ELF-1 (cell line): Measurements from ENCODE around the gene FN1.
"Not testable (repeated sequence)": the region's sequence is repeated elsewhere in the genome, so short reads cannot be mapped to it uniquely, and the experiment has no call there.

Source experiments
- DNase-seq: peaks from one replicate; pipeline ENCODE4 v3.0.0-alpha.2; 2016; ENCODE audit warnings: low read depth, low spot score

FN1 gene

DNA sequence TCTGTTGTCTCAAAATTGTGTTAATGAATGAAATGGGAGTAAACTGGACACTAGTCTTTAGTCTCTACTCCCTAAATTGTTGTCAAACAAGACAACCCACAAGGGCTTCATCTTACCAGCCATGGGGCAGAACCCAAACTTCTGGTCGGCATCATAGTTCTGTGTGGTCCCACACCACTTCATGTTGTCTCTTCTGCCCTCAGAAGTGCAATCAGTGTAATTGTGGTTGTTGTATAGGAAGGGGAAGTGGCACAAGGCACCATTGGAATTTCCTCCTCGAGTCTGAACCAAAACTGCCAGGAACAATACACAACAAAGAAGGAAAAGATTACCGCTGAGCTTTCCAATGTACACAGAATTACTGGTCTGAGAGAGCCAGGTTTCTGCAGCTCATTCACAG, 12.6 kb downstream of the FN1 start:
- no peak for DNase-seq

DNA sequence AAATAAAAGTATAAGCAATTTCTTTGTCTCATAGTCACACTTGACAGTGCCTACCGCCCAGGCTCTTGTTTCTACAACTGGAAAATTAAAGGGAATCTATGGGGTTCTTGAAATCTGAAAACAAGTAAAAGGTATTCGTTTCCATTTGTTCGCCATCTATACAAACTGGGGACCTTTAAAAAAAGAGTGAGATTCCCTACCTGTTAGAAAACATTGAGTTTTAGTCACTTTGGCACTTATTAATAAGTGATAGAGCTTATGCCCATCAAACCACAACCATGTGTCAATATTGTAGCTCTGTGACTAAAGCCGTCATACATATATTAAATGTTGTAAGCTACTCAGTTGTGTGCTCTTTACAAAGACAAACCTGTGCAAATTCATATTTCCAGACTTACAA, 13.2 kb downstream of the FN1 start:
- no peak for DNase-seq

DNA sequence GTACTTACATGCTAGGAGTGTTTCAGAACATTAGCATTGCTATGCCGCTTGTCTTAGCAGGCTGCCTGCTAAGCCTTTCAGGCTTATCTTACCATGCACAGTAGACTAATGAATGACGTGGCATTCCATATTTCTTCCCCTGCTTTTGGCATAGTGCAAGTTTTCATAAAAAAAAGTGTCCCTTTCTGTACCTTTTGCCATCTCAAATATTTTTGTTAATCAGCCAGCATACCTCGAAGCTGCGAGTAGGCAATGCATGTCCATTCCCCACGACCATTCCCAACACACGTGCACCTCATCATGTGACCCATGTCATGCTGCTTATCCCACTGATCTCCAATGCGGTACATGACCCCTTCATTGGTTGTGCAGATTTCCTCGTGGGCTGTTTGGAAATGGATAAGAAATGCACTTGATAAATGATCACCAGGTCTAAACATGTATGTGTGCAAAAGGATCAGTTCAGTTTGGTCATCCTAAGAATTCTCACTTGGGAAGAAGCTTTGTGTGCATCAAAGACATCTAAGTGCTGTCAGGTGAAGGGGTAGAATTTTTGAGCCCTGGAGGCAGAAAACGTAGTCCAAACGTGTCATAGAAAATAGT, 13.9 kb downstream of the FN1 start:
- no peak for DNase-seq

DNA sequence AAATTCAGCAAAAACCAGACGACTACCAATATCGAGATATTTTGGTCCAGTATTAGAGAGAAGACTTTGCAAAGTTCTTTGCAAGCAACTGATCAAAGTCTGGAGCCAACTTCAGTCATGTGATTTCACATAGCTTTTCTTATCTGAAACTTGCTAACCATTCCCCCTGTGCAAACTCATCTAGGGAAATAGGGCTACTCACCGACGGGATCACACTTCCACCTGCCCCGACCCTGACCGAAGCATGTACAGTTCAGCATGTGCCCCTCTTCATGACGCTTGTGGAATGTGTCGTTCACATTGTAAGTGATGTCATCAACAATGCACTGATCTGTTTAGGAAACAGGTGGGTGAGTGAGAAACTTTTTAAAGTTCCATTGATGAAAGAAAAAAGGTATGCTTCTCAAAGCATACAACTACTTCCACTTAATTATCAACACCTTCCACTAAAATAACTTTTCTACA, 15.4 kb downstream of the FN1 start:
- no peak for DNase-seq

DNA sequence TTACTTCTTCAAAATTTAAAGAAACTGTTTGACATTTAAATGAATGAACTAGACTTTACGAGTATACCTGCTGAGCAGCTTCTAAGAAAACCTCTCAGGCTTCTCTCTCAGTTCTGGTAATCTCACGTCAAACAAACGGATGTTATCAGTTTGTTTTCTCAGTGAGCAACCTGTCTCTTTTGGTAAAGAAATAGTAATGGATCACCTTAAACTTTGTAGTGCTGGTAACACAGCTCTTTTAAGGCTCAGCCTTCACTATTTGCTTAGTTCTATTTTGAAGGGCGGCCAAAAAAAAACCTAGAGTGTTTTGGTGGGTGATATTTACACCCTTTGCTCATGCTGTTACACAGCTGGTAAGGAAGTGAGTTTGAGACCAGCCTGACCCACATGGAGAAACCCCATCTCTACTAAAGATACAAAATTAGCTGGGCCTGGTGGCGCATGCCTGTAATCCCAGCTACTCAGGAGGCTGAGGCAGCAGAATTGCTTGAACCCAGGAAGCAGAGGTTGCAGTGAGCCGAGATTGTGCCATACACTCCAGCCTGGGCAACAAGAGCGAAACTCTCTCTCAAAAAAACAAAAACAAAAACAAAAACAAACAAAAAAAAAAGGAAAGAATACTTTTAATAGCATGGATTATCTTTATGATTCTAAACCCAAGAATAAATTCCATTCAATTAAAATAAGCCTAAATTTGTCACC, 15.9 kb downstream of the FN1 start:
- DNase-seq = no peak

DNA sequence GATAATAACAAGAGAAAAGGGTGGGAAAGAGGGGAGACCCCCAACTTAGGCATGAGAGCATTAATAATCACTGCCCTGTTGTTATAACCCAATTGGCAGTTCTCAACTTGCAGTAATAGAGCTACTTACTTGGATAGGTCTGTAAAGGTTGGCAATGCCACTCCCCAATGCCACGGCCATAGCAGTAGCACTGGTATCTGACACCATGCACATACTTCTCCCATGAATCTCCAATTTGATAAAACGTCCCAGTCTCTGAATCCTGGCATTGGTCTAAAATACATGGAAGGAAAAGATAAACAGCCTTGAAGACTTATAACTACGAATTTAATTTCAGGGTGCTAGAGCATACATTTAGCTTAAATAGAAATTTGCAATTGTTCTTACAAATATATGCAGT, 16.8 kb downstream of the FN1 start:
- no peak for DNase-seq

DNA sequence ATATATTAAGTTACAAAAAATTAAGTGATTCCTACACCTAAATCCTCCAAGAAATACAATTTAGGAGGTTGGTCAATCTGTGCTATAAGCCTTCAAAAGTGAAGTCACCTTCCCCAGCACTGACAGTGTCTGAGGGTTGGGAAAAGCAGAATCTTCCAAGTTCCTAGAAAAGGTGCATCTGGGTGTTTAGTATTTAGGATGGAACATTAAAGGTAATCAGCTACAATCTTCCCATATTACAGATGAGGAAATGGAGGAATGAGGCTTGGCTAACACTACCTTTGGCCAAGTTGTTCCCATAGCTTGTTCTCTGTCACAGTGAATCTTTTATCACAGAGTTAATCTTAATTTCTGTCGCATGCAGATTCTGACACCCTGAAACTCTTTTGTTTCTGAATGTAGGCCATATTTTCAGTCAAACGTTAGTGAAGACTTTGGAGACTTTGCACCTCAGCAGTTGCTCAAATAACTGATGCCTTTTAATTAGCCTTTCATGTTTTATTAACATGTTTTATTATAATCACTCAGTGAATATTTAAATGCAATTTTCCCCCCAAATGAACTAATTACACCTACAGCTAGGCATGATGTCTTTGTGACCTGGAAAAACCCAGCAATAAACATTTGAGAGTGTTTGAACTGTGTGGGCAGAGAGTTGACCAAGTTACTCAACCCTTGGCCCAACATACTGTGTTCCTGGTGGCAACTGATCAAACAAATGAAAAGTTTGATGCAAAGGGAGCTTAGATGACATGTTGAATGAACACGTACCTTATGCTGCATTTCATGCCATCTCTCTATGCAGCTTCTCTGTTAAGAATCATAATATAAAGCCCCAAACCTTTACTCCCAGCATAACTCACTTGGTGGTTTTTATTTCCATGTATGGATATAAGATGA, 17.6 kb downstream of the FN1 start:
- no peak for DNase-seq

DNA sequence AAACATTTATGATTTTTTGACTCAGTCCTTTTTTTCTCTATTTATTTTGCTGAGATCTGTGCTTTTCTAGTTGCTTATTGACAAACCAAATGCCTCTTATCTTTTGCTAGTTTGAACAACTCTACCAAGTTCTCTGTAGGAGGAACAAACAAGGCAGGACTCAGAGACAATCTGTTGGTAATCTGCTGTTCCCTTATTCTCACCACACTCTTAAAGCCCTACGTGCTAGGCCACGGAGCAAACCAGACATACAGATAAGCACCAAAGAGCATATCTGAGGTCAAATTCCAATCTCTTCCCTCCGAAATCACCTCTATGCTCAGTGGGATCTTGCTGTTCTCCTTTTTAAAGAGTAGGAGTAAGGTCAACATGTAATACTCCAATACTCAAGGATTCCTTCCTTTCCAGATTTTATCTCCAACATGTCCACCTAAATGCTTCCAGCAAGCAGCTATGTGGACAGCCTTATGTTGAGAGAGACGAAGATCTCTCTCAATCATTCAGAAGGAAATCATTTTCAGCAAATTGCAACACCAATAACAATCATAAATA, 18.4 kb downstream of the FN1 start:
- no peak for DNase-seq

DNA sequence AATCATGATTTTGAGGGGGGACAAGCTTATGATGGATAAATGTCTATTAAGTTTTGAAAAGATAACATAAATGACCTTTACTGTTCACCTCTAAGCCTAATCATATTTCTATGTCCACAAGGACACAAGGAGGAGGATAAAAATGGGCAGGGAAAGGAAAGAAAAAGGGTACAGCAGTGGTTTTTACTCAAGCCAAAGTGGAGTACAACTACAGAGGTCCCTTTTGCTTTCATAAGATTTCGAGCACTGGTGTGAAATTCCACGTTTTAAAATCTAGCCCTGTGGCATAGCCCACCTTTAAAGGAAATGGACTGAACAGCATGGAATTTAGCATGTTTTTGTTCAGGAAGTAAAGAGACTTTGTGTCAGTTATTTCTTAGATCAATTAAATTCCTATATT, 19.2 kb downstream of the FN1 start:
- DNase-seq = no peak

DNA sequence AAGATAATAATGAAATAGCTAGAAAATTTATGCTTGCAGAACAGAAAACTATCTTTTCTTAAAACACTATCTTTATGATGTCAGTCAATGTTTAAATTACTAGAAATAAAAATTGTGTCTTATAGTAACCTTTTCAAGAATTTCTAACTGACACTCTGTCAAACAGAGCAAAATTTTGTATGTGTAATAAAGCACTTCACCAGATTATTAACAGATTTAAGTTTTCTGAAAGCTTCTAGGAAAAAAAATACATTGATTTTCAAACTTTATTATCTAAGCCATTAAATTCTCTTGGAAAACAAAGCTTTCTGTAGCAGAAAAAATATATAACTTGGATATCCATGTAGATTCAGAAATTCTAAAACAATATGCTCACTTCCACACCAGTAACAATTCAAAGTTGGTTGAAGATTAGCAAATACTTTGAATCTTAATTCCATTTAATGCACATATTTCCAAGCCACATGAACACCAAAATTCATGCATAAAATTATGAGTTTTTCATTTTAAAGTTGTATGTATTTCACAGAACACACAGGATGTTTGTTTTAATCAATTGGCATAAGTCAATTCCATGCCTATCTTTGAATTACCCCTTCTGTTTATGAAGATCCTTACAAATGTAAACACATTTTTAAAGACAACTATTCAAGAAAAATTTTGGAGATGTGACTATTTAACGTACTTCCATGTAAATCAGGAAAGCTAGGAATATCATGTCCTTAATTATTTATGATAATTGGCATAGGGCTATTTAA, 19.9 kb downstream of the FN1 start:
- DNase-seq = no peak

DNA sequence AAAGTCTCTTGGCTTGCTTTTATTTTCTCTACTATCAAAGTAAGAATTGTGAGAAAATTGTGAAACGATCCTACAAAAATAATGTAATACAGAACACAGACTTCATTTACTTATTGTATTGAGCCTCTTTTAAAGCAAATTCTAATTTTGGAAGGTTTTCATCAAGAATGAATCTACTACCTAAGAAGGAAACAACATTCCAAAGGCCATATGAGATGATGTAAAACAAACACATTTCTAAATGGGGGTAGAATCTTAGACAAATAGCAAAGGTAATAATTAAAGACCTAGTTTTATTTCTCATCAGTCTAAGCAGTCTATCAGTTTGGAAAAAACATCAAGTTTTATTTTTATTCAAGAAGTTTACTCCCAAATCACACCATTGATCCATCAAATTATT, 20.6 kb downstream of the FN1 start:
- no peak for DNase-seq

DNA sequence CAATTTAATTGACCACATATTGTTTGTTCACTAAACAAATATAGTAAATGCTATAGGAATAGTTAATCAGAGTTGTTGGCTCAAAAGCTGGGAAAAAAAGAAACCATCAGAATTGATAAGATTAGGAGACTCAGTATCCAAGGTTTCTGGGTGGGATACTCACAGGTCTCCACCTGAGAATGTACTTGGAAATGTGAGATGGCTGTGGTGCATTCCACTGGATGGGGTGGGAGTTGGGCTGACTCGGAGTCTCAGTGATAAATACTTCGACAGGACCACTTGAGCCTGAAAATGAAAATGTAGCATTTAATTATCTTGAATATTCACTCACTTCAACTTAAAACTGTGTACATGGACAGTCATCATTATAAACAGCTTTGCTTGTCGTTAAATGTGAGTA, 21.2 kb downstream of the FN1 start:
- no peak for DNase-seq

DNA sequence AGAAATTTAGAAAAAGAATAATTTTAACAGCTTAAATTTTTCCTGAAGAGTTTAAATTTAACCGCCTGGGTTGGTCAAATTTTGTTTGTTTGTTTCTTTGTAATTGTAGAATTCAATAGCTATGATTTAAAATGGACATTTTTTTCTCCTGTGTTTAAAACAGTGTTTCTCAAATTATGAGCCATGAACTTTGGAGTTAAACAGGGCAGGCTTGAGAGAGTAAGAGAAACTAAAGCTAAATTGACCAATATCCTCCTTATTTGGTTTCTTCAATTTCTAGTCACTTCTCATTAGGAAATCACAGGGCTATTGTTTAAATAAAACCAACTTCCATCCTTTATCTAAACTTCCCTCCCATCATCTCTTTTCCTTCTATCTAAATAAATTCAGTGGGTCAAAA, 21.9 kb downstream of the FN1 start:
- DNase-seq = no peak

DNA sequence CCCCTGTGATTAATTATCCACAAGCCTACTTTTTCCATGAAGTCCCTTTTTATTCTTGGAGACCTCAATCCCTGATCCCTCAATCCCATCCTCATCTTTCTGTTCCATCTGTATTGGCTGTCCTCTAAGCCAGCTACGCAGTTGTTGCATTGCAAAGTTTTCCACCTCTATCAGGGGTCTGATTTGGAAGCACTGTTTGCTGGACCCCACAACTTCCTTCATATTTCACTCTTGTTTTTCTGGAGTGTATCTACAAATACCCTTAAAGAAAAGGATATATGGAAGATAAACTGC, 22.4 kb downstream of the FN1 start:
- no peak for DNase-seq

DNA sequence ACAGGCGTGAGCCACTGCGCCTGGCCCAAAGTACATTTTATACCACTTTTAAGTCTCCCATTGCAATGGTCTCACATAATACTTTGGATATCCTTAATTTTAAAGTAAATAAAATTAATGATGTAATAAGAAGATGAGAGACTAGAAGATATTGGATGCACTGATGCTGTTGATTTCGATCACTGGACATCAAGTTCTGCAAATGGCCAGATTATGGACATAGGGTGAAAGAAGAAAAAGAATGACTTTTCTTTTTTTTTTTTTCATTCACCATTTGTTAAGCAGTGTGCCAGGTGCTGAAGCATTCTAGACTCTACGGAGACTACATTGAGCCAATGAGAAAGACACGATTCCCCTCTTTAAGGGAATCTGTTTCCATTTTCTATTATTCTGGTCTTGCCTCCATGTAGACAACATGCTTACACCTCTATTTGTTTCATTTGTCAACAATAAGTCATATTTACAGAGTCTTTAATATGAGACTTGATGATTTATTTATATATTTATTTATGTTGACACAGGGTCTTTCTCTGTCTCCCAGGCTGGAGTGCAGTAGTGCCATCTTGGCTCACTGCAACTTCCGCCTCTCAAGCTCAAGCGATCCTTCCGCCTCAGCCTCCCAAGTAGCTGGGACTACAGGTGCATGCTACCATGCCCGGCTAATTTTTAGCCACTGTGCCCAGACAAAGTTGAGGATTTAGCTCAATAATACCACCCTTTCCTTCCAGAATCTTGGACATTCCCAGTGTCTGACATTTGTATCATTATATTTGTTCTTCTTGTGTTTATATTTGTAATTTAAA, 23.7 kb downstream of the FN1 start:
- no peak for DNase-seq

DNA sequence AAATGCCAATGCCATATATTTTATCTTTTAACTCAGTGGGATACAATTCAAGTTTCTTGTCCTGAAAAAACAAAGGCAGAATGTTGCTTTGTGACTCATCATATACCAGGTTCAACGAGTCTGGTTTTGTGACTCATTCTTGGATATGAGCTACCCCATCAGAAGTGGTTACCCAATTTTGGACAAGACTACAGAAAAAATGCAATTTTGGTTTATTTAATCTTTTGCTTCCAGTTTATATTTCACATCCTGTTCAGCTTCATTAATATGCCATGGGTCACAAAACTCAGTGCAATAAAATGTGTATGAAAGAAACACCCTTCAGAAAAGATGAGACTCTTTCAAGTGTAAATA, 25.0 kb downstream of the FN1 start:
- no peak for DNase-seq

DNA sequence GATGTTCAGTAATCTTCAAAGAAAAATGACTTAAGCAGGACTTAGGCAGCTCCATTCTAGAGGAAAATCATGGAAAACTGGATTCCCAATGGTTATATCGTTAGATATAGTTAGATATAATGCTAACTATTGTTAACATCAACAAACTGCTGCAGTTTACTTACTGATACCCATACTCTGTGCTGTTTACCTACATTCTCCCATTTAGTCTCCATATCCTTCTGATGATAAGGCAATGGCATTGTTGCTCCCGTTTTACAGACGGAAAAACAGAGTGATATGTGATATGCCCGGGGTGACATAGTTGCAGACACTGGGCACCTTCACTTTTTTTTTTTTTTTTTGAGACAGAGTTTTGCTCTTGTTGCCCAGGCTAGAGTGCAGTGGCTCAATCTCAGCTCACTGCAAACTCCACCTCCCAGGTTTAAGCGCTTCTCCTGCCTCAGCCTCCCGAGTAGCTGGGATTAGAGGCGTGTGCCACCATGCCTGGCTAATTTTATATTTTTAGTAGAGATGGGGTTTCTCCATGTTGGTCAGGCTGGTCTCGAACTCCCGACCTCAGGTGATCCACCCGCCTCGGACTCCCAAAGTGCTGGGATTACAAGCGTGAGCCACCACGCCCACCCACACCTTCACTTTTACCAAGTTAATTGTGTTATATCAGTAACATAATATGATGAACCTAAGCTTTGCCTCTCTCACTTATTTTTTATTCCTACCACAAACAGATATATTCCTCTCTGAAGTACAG, 25.5 kb downstream of the FN1 start:
- DNase-seq = not testable (repeated sequence)

DNA sequence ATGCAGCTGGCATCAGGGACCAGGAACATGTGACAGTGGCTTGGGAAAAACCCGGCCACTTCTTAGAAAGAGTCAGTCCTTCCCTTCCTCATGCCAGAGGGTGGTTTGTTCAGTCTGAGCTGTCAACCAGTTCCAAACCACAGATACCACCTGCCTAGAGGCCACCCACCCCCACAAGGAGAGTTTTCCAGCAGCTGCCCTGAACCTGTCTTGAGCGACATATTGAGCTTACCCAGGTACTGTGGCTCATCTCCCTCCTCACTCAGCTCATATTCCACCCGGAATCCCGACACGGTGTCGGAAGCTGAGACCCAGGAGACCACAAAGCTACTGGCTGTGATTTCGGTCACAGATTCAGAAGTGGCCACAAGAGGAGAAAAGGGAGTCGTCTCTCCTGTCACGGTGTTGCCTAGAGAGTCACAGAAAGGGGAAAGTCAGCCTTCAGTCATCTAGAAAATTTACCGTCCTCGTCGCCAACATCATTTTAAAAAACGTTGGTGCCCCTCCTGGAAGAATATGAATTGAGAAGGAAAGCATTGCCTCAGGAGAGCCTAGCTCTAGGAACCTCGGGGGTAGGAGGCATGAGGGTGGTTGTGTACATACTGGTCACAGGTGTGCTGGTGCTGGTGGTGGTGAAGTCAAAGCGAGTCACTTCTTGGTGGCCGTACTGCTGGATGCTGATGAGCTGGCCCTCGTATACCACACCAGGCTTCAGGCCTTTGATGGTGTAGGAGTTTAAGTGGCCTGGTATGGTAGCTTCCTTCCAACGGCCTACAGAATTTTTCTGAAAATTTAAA, 26.3 kb downstream of the FN1 start:
- DNase-seq = no peak

DNA sequence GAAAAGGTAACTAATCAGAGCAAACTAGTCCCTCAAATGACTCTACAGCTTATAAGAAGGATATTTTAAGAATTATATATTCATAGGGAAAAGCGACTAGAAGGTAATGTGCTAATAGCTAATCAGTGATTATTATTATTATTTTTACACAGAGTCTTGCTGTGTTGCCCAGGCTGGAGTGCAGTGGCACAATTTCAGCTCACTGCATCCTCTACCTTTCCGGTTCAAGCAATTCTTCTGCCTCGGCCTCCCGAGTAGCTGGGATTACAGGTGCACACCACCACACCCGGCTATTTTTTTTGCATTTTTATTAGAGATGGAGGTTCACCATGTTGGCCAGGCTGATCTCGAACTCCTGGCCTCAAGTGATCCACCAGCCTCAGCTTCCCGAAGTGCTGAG, 27.4 kb downstream of the FN1 start:
- DNase-seq = not testable (repeated sequence)
